ENCODE data around the gene NOSIP.

NOSIP gene

GRCh38 chr19:49539192-49539952 is 41.0 kb downstream of the NOSIP start:
- H3K27me3 ChIP-seq (ENCODE audit: control insufficient read depth in 5 of 5, insufficient read depth in 4 of 5, low read length in 5 of 5), result no peaks in the 10 kb centered on the region
- H3K9ac ChIP-seq (ENCODE audit: low read length in 5 of 5), result no peak overlapping the region
- H3K4me3 ChIP-seq (ENCODE audit: low read depth in 1 of 5, low read length in 5 of 5), result no peak overlapping the region
- no peaks in the 10 kb centered on the region for H3K9me3 ChIP-seq (ENCODE audit: control insufficient read depth in 5 of 5, low read length in 5 of 5)
- H3K36me3 ChIP-seq (ENCODE audit: control insufficient read depth in 5 of 5, insufficient read depth in 5 of 5, low read length in 5 of 5), result peaks cover 0 to 66% (median 46%) of the 10 kb centered on the region in 5 donors
- H3K4me1 ChIP-seq (ENCODE audit: control insufficient read depth in 5 of 5, insufficient read depth in 5 of 5, low read length in 5 of 5), result peaks cover 0 to 9% (median 1%) of the 10 kb centered on the region in 5 donors
- no peak overlapping the region for H3K27ac ChIP-seq (ENCODE audit: low read depth, low read length)

DNA sequence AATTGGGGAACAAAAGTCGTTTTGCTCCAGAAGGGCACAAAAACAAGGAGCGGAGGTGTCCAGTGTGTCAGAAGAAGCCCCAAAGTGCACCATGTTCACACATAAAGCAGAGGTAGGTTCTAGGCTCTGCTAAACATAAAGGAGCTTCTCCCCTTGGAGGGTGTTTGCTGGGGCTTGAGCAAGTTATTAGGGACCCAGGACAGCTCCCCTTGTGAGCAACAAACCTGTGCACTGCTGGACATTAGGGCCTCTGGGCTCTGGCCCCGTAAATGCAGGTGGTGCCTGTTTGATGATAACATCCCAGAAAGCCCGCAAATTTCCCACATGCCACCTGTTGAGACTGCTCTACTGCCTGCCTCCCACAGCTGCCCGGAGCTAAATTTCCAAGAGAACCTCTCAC is 41.7 kb downstream of the NOSIP start:
- peaks cover 0 to 68% (median 47%) of the 10 kb centered on the region in 5 donors for H3K36me3 ChIP-seq (ENCODE audit: control insufficient read depth in 5 of 5, insufficient read depth in 5 of 5, low read length in 5 of 5)
- no peak overlapping the region for H3K9ac ChIP-seq (ENCODE audit: low read length in 5 of 5)
- H3K4me3 ChIP-seq (ENCODE audit: low read depth in 1 of 5, low read length in 5 of 5), result no peak overlapping the region
- H3K27ac ChIP-seq (ENCODE audit: low read depth, low read length), result no peak overlapping the region
- H3K27me3 ChIP-seq (ENCODE audit: control insufficient read depth in 5 of 5, insufficient read depth in 4 of 5, low read length in 5 of 5), result no peaks in the 10 kb centered on the region
- no peaks in the 10 kb centered on the region for H3K9me3 ChIP-seq (ENCODE audit: control insufficient read depth in 5 of 5, low read length in 5 of 5)
- peaks cover 0 to 16% (median 8%) of the 10 kb centered on the region in 5 donors for H3K4me1 ChIP-seq (ENCODE audit: control insufficient read depth in 5 of 5, insufficient read depth in 5 of 5, low read length in 5 of 5)

GRCh38 chr19:49536921-49537462 is 43.4 kb downstream of the NOSIP start:
- H3K4me1 ChIP-seq (ENCODE audit: control insufficient read depth in 5 of 5, insufficient read depth in 5 of 5, low read length in 5 of 5), result peaks cover 0 to 25% (median 16%) of the 10 kb centered on the region in 5 donors
- no peaks in the 10 kb centered on the region for H3K27me3 ChIP-seq (ENCODE audit: control insufficient read depth in 5 of 5, insufficient read depth in 4 of 5, low read length in 5 of 5)
- H3K9ac ChIP-seq (ENCODE audit: low read length in 5 of 5), result no peak overlapping the region
- H3K27ac ChIP-seq (ENCODE audit: low read depth, low read length), result no peak overlapping the region
- no peak overlapping the region for H3K4me3 ChIP-seq (ENCODE audit: low read depth in 1 of 5, low read length in 5 of 5)
- H3K36me3 ChIP-seq (ENCODE audit: control insufficient read depth in 5 of 5, insufficient read depth in 5 of 5, low read length in 5 of 5), result peaks cover 0 to 61% (median 37%) of the 10 kb centered on the region in 5 donors
- H3K9me3 ChIP-seq (ENCODE audit: control insufficient read depth in 5 of 5, low read length in 5 of 5), result no peaks in the 10 kb centered on the region

- peak overlapping the region in 1 of 5 donors; percentile 58 for H3K4me3 ChIP-seq (ENCODE audit: low read depth in 1 of 5, low read length in 5 of 5)
- no peak overlapping the region for H3K9ac ChIP-seq (ENCODE audit: low read length in 5 of 5)
These were observed 45.5 kb downstream of the NOSIP start for GRCh38 chr19:49534632-49535385.

DNA sequence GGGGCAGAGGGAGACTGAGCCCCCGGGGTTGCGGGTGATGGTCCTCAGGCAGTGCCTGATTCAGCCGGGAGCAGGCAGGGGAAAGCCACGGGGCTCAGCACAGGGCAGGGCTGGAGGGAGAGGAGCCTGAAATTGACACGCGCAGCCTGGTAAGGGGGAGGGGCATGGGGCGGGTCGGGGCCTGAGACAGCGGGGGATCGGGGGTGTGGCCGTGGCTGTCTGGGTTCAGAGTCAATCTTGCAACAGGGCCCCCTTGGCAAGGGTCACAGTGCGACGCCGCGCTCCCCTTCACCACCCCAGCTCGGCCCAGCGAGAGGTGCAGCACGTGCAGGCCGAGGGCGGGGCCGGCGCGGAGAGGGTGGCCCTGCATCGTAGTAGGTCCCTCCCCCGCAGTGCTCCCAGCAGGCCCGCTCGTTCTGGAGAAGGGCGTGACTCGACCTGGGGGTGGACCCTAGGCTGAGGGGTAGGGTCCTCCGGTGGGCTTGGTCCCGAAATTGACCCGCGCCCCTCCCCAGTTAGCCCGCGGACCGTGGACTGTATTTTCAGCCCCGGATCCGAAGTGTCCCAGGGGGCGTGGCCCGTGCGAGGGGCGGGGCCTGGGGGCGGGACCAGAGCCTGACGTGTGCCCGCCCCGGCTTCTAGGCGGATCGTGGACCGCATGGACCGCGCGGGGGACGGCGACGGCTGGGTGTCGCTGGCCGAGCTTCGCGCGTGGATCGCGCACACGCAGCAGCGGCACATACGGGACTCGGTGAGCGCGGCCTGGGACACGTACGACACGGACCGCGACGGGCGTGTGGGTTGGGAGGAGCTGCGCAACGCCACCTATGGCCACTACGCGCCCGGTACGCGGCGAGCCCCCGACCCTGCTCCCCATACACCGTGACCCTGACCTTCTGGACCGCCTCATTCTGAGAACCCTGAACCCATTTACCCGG is 46.5 kb downstream of the NOSIP start:
- Histone ChIP-seq H3K27me3 (ENCODE audit: control insufficient read depth in 5 of 5, insufficient read depth in 4 of 5, low read length in 5 of 5) (no peaks in the 10 kb centered on the region), H3K4me1 (ENCODE audit: control insufficient read depth in 5 of 5, insufficient read depth in 5 of 5, low read length in 5 of 5) (peaks cover 0 to 33% (median 20%) of the 10 kb centered on the region in 5 donors), H3K9me3 (ENCODE audit: control insufficient read depth in 5 of 5, low read length in 5 of 5) (no peaks in the 10 kb centered on the region), H3K27ac (ENCODE audit: low read depth, low read length) (no peak overlapping the region), H3K36me3 (ENCODE audit: control insufficient read depth in 5 of 5, insufficient read depth in 5 of 5, low read length in 5 of 5) (peaks cover 0 to 52% (median 28%) of the 10 kb centered on the region in 5 donors), H3K9ac (ENCODE audit: low read length in 5 of 5) (peak overlapping the region in 1 of 5 donors; percentile 41), H3K4me3 (ENCODE audit: low read depth in 1 of 5, low read length in 5 of 5) (peak overlapping the region in 4 of 5 donors; percentile 56 to 72 (median 62))

More at GRCh38 chr19:49534632-49535385, 45.5 kb downstream of the NOSIP start:
- Histone ChIP-seq H3K36me3 (ENCODE audit: control insufficient read depth in 5 of 5, insufficient read depth in 5 of 5, low read length in 5 of 5) (peaks cover 0 to 58% (median 36%) of the 10 kb centered on the region in 5 donors), H3K9me3 (ENCODE audit: control insufficient read depth in 5 of 5, low read length in 5 of 5) (no peaks in the 10 kb centered on the region), H3K27me3 (ENCODE audit: control insufficient read depth in 5 of 5, insufficient read depth in 4 of 5, low read length in 5 of 5) (no peaks in the 10 kb centered on the region), H3K4me1 (ENCODE audit: control insufficient read depth in 5 of 5, insufficient read depth in 5 of 5, low read length in 5 of 5) (peaks cover 0 to 29% (median 16%) of the 10 kb centered on the region in 5 donors), H3K27ac (ENCODE audit: low read depth, low read length) (no peak overlapping the region)

DNA sequence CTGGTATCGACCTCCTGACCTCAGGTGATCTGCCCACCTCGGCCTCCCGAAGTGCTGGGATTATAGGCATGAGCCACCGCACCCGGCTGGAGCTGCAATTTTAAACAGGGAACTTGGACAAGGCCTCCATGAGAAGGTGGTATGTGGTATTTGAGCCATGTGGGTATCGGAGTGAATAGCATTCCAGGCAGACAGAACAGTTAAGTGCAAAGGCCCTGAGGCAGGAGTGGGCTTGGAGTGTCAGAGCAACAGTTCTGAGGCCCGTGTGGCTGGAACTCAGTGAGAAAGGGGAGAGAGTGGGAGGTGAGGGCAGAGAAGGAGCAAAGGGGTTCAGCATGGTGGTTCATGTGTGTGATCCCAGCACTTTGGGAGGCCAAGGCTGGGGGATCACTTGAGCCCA is 49.6 kb downstream of the NOSIP start:
- no peaks in the 10 kb centered on the region for H3K27me3 ChIP-seq (ENCODE audit: control insufficient read depth in 5 of 5, insufficient read depth in 4 of 5, low read length in 5 of 5)
- no peaks in the 10 kb centered on the region for H3K9me3 ChIP-seq (ENCODE audit: control insufficient read depth in 5 of 5, low read length in 5 of 5)
- H3K9ac ChIP-seq (ENCODE audit: low read length in 5 of 5), result no peak overlapping the region
- H3K36me3 ChIP-seq (ENCODE audit: control insufficient read depth in 5 of 5, insufficient read depth in 5 of 5, low read length in 5 of 5), result peaks cover 0 to 43% (median 18%) of the 10 kb centered on the region in 5 donors
- H3K4me3 ChIP-seq (ENCODE audit: low read depth in 1 of 5, low read length in 5 of 5), result no peak overlapping the region
- H3K4me1 ChIP-seq (ENCODE audit: control insufficient read depth in 5 of 5, insufficient read depth in 5 of 5, low read length in 5 of 5), result peaks cover 0 to 48% (median 30%) of the 10 kb centered on the region in 5 donors
- H3K27ac ChIP-seq (ENCODE audit: low read depth, low read length), result no peak overlapping the region

DNA sequence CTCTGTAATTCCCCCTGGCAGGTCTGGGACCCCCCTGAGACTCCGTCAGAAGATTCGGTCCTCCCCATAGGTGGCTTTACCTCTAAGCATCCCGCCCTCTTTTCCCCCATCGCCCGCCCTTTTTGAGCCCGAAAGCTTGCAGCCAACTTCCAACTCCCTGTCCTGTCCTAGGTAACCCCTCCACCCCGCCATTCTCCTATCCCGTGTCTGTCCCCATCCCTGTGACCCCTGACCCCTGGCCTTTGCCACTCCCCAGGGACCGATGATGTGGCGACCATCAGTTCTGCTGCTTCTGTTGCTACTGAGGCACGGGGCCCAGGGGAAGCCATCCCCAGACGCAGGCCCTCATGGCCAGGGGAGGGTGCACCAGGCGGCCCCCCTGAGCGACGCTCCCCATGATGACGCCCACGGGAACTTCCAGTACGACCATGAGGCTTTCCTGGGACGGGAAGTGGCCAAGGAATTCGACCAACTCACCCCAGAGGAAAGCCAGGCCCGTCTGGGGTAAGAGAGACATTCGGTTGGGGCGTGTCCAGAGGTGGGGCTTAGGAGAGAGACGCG is 52.1 kb downstream of the NOSIP start:
- Histone ChIP-seq H3K9me3 (ENCODE audit: control insufficient read depth in 5 of 5, low read length in 5 of 5) (no peaks in the 10 kb centered on the region), H3K9ac (ENCODE audit: low read length in 5 of 5) (peak overlapping the region in 4 of 5 donors; percentile 30 to 71 (median 43)), H3K36me3 (ENCODE audit: control insufficient read depth in 5 of 5, insufficient read depth in 5 of 5, low read length in 5 of 5) (peaks cover 0 to 45% (median 25%) of the 10 kb centered on the region in 5 donors), H3K27ac (ENCODE audit: low read depth, low read length) (peak overlapping the region; percentile 23), H3K4me1 (ENCODE audit: control insufficient read depth in 5 of 5, insufficient read depth in 5 of 5, low read length in 5 of 5) (peaks cover 0 to 33% (median 18%) of the 10 kb centered on the region in 5 donors), H3K4me3 (ENCODE audit: low read depth in 1 of 5, low read length in 5 of 5) (peak overlapping the region; percentile 55 to 75 (median 69)), H3K27me3 (ENCODE audit: control insufficient read depth in 5 of 5, insufficient read depth in 4 of 5, low read length in 5 of 5) (no peaks in the 10 kb centered on the region)

DNA sequence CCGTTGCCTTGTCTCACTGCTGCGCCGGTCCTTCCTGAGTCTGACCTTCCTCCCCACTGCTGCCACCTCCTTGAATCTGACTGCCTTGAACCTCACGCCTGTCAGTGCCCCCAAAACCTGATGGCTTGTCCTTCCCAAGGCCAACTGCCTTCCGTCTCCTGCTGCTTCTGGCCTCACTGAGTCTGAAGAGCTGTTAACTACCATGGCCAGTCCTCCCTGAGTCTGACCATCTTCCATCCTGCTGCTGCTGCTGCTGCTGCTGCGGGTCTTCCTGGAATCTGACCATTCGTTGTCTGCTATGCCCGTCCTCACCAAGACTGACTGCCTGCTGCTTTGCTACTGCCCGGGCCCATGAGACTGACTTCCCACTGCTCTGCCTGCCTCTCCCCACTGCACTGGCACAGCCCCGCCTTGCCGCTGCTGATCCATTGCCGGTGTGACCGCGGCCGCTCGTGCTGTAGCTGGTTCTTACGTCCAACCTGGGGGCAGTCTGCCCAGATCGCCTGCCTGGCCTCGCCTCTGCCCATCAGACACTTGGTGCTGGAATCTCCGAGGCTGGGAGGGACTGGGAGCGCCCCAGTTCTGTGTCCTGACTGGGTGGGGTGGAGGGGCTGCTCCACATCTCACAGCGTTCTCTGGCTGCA is 55.4 kb downstream of the NOSIP start:
- Histone ChIP-seq H3K9ac (ENCODE audit: low read length in 5 of 5) (no peak overlapping the region), H3K27ac (ENCODE audit: low read depth, low read length) (no peak overlapping the region), H3K9me3 (ENCODE audit: control insufficient read depth in 5 of 5, low read length in 5 of 5) (no peaks in the 10 kb centered on the region), H3K27me3 (ENCODE audit: control insufficient read depth in 5 of 5, insufficient read depth in 4 of 5, low read length in 5 of 5) (no peaks in the 10 kb centered on the region), H3K4me1 (ENCODE audit: control insufficient read depth in 5 of 5, insufficient read depth in 5 of 5, low read length in 5 of 5) (peaks cover 4 to 33% (median 21%) of the 10 kb centered on the region in 5 donors), H3K4me3 (ENCODE audit: low read depth in 1 of 5, low read length in 5 of 5) (no peak overlapping the region), H3K36me3 (ENCODE audit: control insufficient read depth in 5 of 5, insufficient read depth in 5 of 5, low read length in 5 of 5) (peaks cover 0 to 38% (median 29%) of the 10 kb centered on the region in 5 donors)

All from subcutaneous abdominal adipose tissue (tissue), 5 donors.